ENCODE results near the gene ATP10B.

ATP10B gene

DNA sequence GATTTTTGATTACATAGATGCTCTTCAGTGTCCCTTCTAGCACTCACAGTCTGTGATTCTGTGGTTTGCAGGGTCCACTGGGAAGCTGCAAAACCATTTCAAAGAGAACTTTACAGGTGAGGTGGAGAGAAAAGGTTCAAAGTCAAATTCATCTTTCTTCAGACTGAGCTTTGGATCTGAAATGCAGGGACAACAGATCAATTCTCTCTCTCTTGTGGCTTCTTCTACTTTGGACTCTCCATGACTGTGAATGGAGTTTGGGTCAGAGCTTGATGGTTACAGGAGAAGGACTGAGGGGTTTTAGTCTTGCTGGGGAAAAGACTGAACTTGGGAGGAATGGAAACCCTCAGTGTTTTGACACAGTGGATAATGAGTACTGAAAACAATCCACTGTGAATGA, 338.5 kb downstream of the ATP10B start:
- no peak for DNase-seq (ENCODE audit: low spot score)

All from activated CD4-positive, alpha-beta T cell treated with anti-CD3 and anti-CD28 coated beads, Interleukin-2, Interleukin-4, amounts not matched to agents 100 ng/mL and 50 ng/mL, durations not matched to agents 16 hours and 8 hours (primary cell).